IPS-NIHi7 (cell line): ENCODE results near the gene PXDN.

ENCODE experiments used
- DNase-seq: peaks from one replicate; pipeline ENCODE4 v3.0.0; 2012; ENCODE audit warnings: mixed read lengths; ENCODE audit errors: extremely low spot score

PXDN gene

GRCh38 chr2:1584051-1584531 is 160.2 kb downstream of the PXDN start:
- no peak for DNase-seq

GRCh38 chr2:1582891-1583341 is 161.4 kb downstream of the PXDN start:
- no peak for DNase-seq

DNA sequence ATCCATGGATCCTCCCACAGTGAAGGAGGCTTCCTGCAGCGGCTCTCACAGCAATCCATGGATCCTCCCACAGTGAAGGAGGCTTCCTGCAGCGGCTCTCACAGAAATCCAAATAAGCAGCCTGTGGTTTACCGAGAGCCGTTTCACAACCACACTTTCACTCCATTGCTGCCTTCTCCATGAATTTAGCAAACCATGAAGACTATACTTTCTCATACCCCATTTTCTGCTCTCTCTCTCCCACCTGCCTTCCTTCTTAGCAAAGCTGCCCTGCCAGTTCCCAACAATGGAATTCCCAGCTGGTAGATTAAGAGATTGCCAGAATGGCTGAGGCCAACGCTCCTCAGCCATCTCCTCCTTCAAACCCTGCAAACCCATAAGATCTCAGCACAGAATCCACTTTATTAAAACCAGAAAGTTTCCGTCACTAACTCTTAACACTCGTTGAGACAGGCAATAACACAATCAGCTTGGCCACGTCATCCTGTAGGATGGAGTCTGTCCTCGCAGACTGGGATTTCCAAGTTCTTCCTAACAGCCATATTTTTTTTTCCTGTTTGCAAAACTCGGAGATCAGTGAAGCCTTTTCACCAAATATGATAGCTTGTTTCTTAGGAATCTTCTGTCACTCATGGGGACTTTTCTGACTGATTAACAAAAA is 162.2 kb downstream of the PXDN start:
- no peak for DNase-seq
